Hepatocyte (in vitro differentiated cells): ENCODE results near the gene PID1. TPM values are rescaled to one million over a fixed set of nuclear protein-coding genes. Genes with fewer than 3 reads are reported as not detected.

Experiments
- DNase-seq: peaks from one replicate; pipeline ENCODE4 v3.0.0-alpha.2; 2016; ENCODE audit warnings: low spot score
- H2AFZ ChIP-seq: fragments of 200-600 bp; sonication (generic); 2 replicates; pipeline ENCODE4 v1.6.0; 2016; ENCODE audit warnings: antibody characterized with exemption, mild to moderate bottlenecking
- H3K27ac ChIP-seq: fragments of 200-600 bp; sonication (generic); 2 replicates; pipeline ENCODE4 v1.5.1; 2016; ENCODE audit warnings: mild to moderate bottlenecking
- H3K27me3 ChIP-seq: fragments of 200-600 bp; sonication (generic); 2 replicates; pipeline ENCODE4 v1.6.1; 2016
- H3K36me3 ChIP-seq: fragments of 200-600 bp; sonication (generic); replicated peaks from 2 replicates; pipeline ENCODE4 v1.5.1; 2016; ENCODE audit warnings: low read depth; ENCODE audit not compliant: insufficient read depth
- H3K4me1 ChIP-seq: fragments of 200-600 bp; sonication (generic); 2 replicates; pipeline ENCODE4 v1.5.1; 2016; ENCODE audit warnings: mild to moderate bottlenecking, moderate library complexity; ENCODE audit not compliant: insufficient read depth
- H3K4me2 ChIP-seq: fragments of 200-600 bp; sonication (generic); 2 replicates; pipeline ENCODE4 v1.6.0; 2016
- H3K4me3 ChIP-seq: fragments of 200-600 bp; sonication (generic); 2 replicates; pipeline ENCODE4 v1.5.1; 2016; ENCODE audit warnings: mild to moderate bottlenecking
- H3K79me2 ChIP-seq: fragments of 200-600 bp; sonication (generic); 2 replicates; pipeline ENCODE4 v1.6.0; 2017; ENCODE audit warnings: mild to moderate bottlenecking
- H3K9me2 ChIP-seq: fragments of 200-600 bp; sonication (generic); replicated peaks from 2 replicates; pipeline ENCODE4 v1.6.0; 2017; ENCODE audit warnings: mild to moderate bottlenecking; ENCODE audit not compliant: insufficient read depth
- H3K9me3 ChIP-seq: fragments of 200-600 bp; sonication (generic); 2 replicates; pipeline ENCODE4 v1.5.1; 2016; ENCODE audit warnings: low read depth, mild to moderate bottlenecking
- H4K20me1 ChIP-seq: fragments of 200-600 bp; sonication (generic); 2 replicates; pipeline ENCODE4 v1.6.0; 2016; ENCODE audit warnings: mild to moderate bottlenecking; ENCODE audit not compliant: insufficient read depth, poor library complexity, severe bottlenecking
- CTCF ChIP-seq: fragments of 200-600 bp; sonication (generic); IDR thresholded peaks from 2 replicates; pipeline ENCODE4 v1.5.1; 2016; ENCODE audit warnings: antibody characterized with exemption, mild to moderate bottlenecking; ENCODE audit not compliant: poor library complexity
- EZH2 ChIP-seq: fragments of 200-600 bp; sonication (generic); IDR thresholded peaks from 2 replicates; pipeline ENCODE4 v1.6.1; 2016; ENCODE audit warnings: antibody characterized with exemption, mild to moderate bottlenecking, borderline replicate concordance
- EZH2phosphoT487 ChIP-seq: fragments of 200-600 bp; sonication (generic); IDR thresholded peaks from one replicate; pipeline ENCODE4 v1.6.1; 2018; ENCODE audit warnings: antibody characterized with exemption, mild to moderate bottlenecking, low read depth, moderate library complexity; ENCODE audit not compliant: unreplicated experiment, severe bottlenecking
- WGBS: methylation state at CpG from one replicate; pipeline ENCODE4 v1.1.6; 2016; ENCODE audit warnings: low lambda C conversion rate; ENCODE audit errors: missing lambda C conversion rate; 5-methylcytosine and 5-hydroxymethylcytosine counted together
- polyA plus RNA-seq: library from polyadenylated mRNA; unstranded; fragments of >200 nt; fragmentation: Nextera tagmentation; extraction: Ambion mirVana; gene quantifications from 2 replicates; pipeline ENCODE4 v1.2.1, GENCODE V29; 2016
- total RNA-seq: library from RNA; depleted of rRNA; stranded (reverse); fragments of >200 nt; gene quantifications from 2 replicates; pipeline ENCODE4 v1.2.3, GENCODE V29; 2014

PID1 gene
- total and polyA plus RNA-seq, 2 experiments from 2014 or later: 26.7 to 31.1 TPM

GRCh38 chr2:229296536-229296935, 25.4 kb upstream of the PID1 start:
- H3K4me2 ChIP-seq: no peak overlapping the region
- no peak overlapping the region for H3K27ac ChIP-seq
- no peak for TF ChIP-seq EZH2phosphoT487
- no peak for TF ChIP-seq CTCF
- no peak for TF ChIP-seq EZH2

GRCh38 chr2:229296016-229296415, 24.9 kb upstream of the PID1 start:
- H3K4me3 ChIP-seq: no peak overlapping the region
- H3K79me2 ChIP-seq: no peaks in the 10 kb centered on the region
- H3K4me2 ChIP-seq: no peak overlapping the region
- H3K9me3 ChIP-seq: no peaks in the 10 kb centered on the region
- H4K20me1 ChIP-seq: no peaks in the 10 kb centered on the region
- H3K27ac ChIP-seq: no peak overlapping the region
- H3K36me3 ChIP-seq: no peaks in the 10 kb centered on the region
- TF ChIP-seq EZH2phosphoT487 (no peak), CTCF (no peak), EZH2 (no peak)
- no peak for DNase-seq
- no peak overlapping the region for H2AFZ ChIP-seq
- H3K9me2 ChIP-seq: no peaks in the 10 kb centered on the region
- no peaks in the 10 kb centered on the region for H3K27me3 ChIP-seq
- H3K4me1 ChIP-seq: no peaks in the 10 kb centered on the region

More at GRCh38 chr2:229296536-229296935, 25.4 kb upstream of the PID1 start:
- H3K4me3 ChIP-seq: no peak overlapping the region
- no peak overlapping the region for H2AFZ ChIP-seq
- no peaks in the 10 kb centered on the region for H3K4me1 ChIP-seq
- H3K9me2 ChIP-seq: no peaks in the 10 kb centered on the region
- H3K9me3 ChIP-seq: no peaks in the 10 kb centered on the region
- no peaks in the 10 kb centered on the region for H3K79me2 ChIP-seq
- H3K36me3 ChIP-seq: no peaks in the 10 kb centered on the region
- H3K27me3 ChIP-seq: no peaks in the 10 kb centered on the region
- no peak for DNase-seq
- no peaks in the 10 kb centered on the region for H4K20me1 ChIP-seq
- WGBS: 90% methylated on average over 3 of the region's 3 CpGs

GRCh38 chr2:229287823-229288222, 16.7 kb upstream of the PID1 start:
- no peak for TF ChIP-seq EZH2
- no peak for TF ChIP-seq EZH2phosphoT487
- no peak for TF ChIP-seq CTCF
- H3K4me1 ChIP-seq: no peaks in the 10 kb centered on the region
- no peaks in the 10 kb centered on the region for H3K79me2 ChIP-seq
- H2AFZ ChIP-seq: no peak overlapping the region
- H4K20me1 ChIP-seq: no peaks in the 10 kb centered on the region
- H3K9me2 ChIP-seq: no peaks in the 10 kb centered on the region
- no peaks in the 10 kb centered on the region for H3K36me3 ChIP-seq
- H3K4me3 ChIP-seq: no peak overlapping the region
- WGBS: 52% methylated on average over 1 of the region's 1 CpG
- no peak overlapping the region for H3K27ac ChIP-seq
- H3K4me2 ChIP-seq: no peak overlapping the region
- H3K27me3 ChIP-seq: no peaks in the 10 kb centered on the region
- H3K9me3 ChIP-seq: no peaks in the 10 kb centered on the region
- DNase-seq: no peak
